ENCODE results near the gene EID3. TPM values are rescaled to one million over a fixed set of nuclear protein-coding genes. Genes with fewer than 3 reads are reported as not detected.
"Not testable (repeated sequence)": the region's sequence is repeated elsewhere in the genome, so short reads cannot be mapped to it uniquely, and the experiment has no call there.

Gene EID3
- total and polyA plus RNA-seq, 9 of the 15 experiments (the other 6 are each of a cell fraction or from before 2014, with no cell fraction given), result 0.07 to 3.5 (median 0.42) TPM

- TF ChIP-seq ZNF518B (CRISPR knock-in tag; IDR thresholded peaks at IDR 0.05), result no peak
- no peak for TF ChIP-seq NCOA4 (IDR thresholded peaks at IDR 0.05; ENCODE audit: partially characterized antibody)
- TF ChIP-seq FOXA3 (CRISPR knock-in tag; conservative IDR thresholded peaks at IDR 0.05 in 1 of 2, IDR thresholded peaks at IDR 0.05 in 1 of 2), result no peak
- TF ChIP-seq, protein P1, sequence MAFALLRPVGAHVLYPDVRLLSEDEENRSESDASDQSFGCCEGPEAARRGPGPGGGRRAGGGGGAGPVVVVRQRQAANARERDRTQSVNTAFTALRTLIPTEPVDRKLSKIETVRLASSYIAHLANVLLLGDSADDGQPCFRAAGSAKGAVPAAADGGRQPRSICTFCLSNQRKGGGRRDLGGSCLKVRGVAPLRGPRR (CRISPR knock-in tag; IDR thresholded peaks at IDR 0.05), result no peak
- no peak for TF ChIP-seq GABPB1 (CRISPR knock-in tag; IDR thresholded peaks at IDR 0.05)
- no peak for TF ChIP-seq ZNF212 (CRISPR knock-in tag; IDR thresholded peaks at IDR 0.05)
Measured at GRCh38 chr12:104331376-104331775, 27.8 kb downstream of the EID3 start (continued).

DNA sequence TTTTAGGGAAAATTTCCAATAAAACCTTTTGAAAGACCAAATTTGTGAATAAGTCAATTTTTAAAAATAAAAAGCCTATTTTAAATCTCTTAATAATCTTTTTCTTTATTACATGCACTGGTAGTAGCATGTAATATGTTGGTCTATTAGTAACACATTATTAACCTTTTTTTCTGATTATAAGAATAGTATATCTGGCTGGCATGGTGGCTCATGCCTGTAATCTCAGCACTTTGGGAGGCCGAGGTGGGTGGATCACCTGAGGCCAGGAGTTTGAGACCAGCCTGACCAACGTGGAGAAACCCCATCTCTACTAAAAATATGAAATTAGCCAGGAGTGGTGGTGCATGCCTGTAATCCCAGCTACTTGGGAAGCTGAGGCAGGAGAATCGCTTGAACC is 28.7 kb downstream of the EID3 start:
- H3K4me2 ChIP-seq (ENCODE audit: insufficient read depth, low read length); H3K9ac ChIP-seq (ENCODE audit: insufficient read depth in 1 of 2, low read depth in 2 of 2, low read length in 2 of 2); BruUV-seq (replicated peaks); H3K4me3 ChIP-seq; H3K9me3 ChIP-seq (replicated peaks; ENCODE audit: control insufficient read depth, insufficient read depth, low read depth, low read length); H3K79me2 ChIP-seq (ENCODE audit: control insufficient read depth, insufficient read depth, low read length); H3K9me1 ChIP-seq (ENCODE audit: control insufficient read depth, insufficient read depth, low read length); DNase-seq (ENCODE audit: extremely low read depth in 1 of 4, low spot score in 3 of 4); H2AFZ ChIP-seq (ENCODE audit: low read depth, low read length); intact Hi-C loops (cut with micrococcal nuclease); FAIRE-seq; in situ Hi-C loops (cut with MboI); ATAC-seq; H3K27me3 ChIP-seq (ENCODE audit: control insufficient read depth in 2 of 2, insufficient read depth in 2 of 2, low read length in 2 of 2); POLR2A ChIA-PET; H3K4me1 ChIP-seq (replicated peaks in 1 of 2; ENCODE audit: control insufficient read depth in 2 of 2, insufficient read depth in 2 of 2, low read length in 2 of 2); H4K20me1 ChIP-seq (replicated peaks; ENCODE audit: control insufficient read depth, insufficient read depth, low read length); H3K27ac ChIP-seq (ENCODE audit: extremely low read depth, low read depth, low read length): not testable (repeated sequence)
- peaks cover 86% of the 10 kb centered on the region for H3K36me3 ChIP-seq (ENCODE audit: control insufficient read depth, insufficient read depth, low read length)
- CTCF ChIA-PET (ENCODE audit: low intra/inter-chr PET ratio), result interaction anchor here (0.7 kb wide), 1 partner anchor 535 kb away, joined by 4 read pairs; no protein-coding TSS in a partner anchor
- 88% methylated on average over 2 of the region's 3 CpGs for whole genome bisulfite sequencing (ENCODE audit: insufficient coverage, low coverage, missing lambda C conversion rate)
